Activated T-helper 1 cell treated with anti-CD3 and anti-CD28 coated beads, Interleukin-12 subunit alpha, Interleukin-12 subunit beta, Interleukin-2, Interleukin-4 antibody, amounts not matched to agents 30 ng/mL and 10 ng/mL and 1 ng/mL, durations not matched to agents 14 hours and 24 hours and 36 hours (primary cell): ENCODE data around the gene RC3H2. TPM values are rescaled to one million over a fixed set of nuclear protein-coding genes. Genes with fewer than 3 reads are reported as not detected.
"Not testable (repeated sequence)": the region's sequence is repeated elsewhere in the genome, so short reads cannot be mapped to it uniquely, and the experiment has no call there.

Experiments
- DNase-seq: peaks from one replicate; pipeline ENCODE4 v3.0.0; 2021; ENCODE audit warnings: low spot score
- H3K27ac Mint-ChIP-seq: one replicate; pipeline ENCODE4 v1.8.0; 2021; ENCODE audit warnings: mild to moderate bottlenecking, mixed read lengths
- H3K27me3 Mint-ChIP-seq: one replicate; pipeline ENCODE4 v1.8.0; 2022; ENCODE audit warnings: mild to moderate bottlenecking, moderate library complexity, mixed read lengths; ENCODE audit not compliant: insufficient read depth
- H3K36me3 Mint-ChIP-seq: one replicate; pipeline ENCODE4 v1.8.0; 2021; ENCODE audit warnings: low read depth, mixed read lengths
- H3K4me1 Mint-ChIP-seq: one replicate; pipeline ENCODE4 v1.8.0; 2021; ENCODE audit warnings: low read depth, mixed read lengths
- H3K4me3 Mint-ChIP-seq: one replicate; pipeline ENCODE4 v1.8.0; 2021; ENCODE audit warnings: mild to moderate bottlenecking, moderate library complexity, mixed read lengths
- H3K9me3 Mint-ChIP-seq: one replicate; pipeline ENCODE4 v1.8.0; 2021; ENCODE audit warnings: mixed read lengths
- intact Hi-C: fragments of 100-400 bp; cut with micrococcal nuclease; formaldehyde crosslinking; loops from one replicate; pipeline ENCODE4 v1.15.1; 2024
- total RNA-seq: library from RNA; stranded (reverse); gene quantifications from 2 replicates; pipeline ENCODE4 v1.2.3, GENCODE V29; 2022

The RC3H2 gene
- total RNA-seq, 1 donor from 2014 or later, result 39.8 TPM

GRCh38 chr9:122852085-122852786 lies 52.9 kb downstream of the RC3H2 start:
- intact Hi-C loops, H3K27me3 Mint-ChIP-seq, H3K4me3 Mint-ChIP-seq, DNase-seq, H3K9me3 Mint-ChIP-seq, H3K27ac Mint-ChIP-seq: not testable (repeated sequence)
- Mint-ChIP-seq H3K36me3 (peaks cover 47% of the 10 kb centered on the region), H3K4me1 (peaks cover 19% of the 10 kb centered on the region)

- Mint-ChIP-seq H3K9me3 (no peaks in the 10 kb centered on the region), H3K27me3 (no peaks in the 10 kb centered on the region), H3K4me3 (no peak overlapping the region), H3K36me3 (peaks cover 36% of the 10 kb centered on the region), H3K4me1 (peaks cover 46% of the 10 kb centered on the region), H3K27ac (no peak overlapping the region)
- no peak for DNase-seq
- intact Hi-C loops, result loop anchor here (5.0 kb wide), 1 partner anchor 54 kb away; no protein-coding TSS in a partner anchor
Measured at GRCh38 chr9:122848256-122848943, 56.8 kb downstream of the RC3H2 start.

- Mint-ChIP-seq H3K27me3 (no peaks in the 10 kb centered on the region), H3K4me1 (peaks cover 46% of the 10 kb centered on the region), H3K9me3 (no peaks in the 10 kb centered on the region), H3K27ac (peak overlapping the region; percentile 90), H3K36me3 (peaks cover 38% of the 10 kb centered on the region), H3K4me3 (peak overlapping the region; percentile 28)
- intact Hi-C loops, result loop anchor here (1.0 to 5.0 kb wide), 3 partner anchors 18 to 56 kb away; partner anchors contain the start of gene PDCL
- DNase-seq, result no peak
Measured at GRCh38 chr9:122846371-122846940, 58.7 kb downstream of the RC3H2 start.

- H3K9me3 Mint-ChIP-seq, result no peaks in the 10 kb centered on the region
- H3K36me3 Mint-ChIP-seq, result peaks cover 28% of the 10 kb centered on the region
- intact Hi-C loops, result loop anchor here (5.0 kb wide), 1 partner anchor 57 kb away; no protein-coding TSS in a partner anchor
- H3K27me3 Mint-ChIP-seq, result peaks cover 2% of the 10 kb centered on the region
- DNase-seq, result no peak
- peaks cover 41% of the 10 kb centered on the region for H3K4me1 Mint-ChIP-seq
- no peak overlapping the region for H3K4me3 Mint-ChIP-seq
- no peak overlapping the region for H3K27ac Mint-ChIP-seq
Measured at GRCh38 chr9:122845116-122845515, 60.0 kb downstream of the RC3H2 start.

- peaks cover 24% of the 10 kb centered on the region for H3K36me3 Mint-ChIP-seq
Measured at GRCh38 chr9:122844137-122844536, 61.0 kb downstream of the RC3H2 start.

GRCh38 chr9:122841501-122841900 lies 63.7 kb downstream of the RC3H2 start:
- peaks cover 18% of the 10 kb centered on the region for H3K36me3 Mint-ChIP-seq
- H3K27ac Mint-ChIP-seq, result no peak overlapping the region
- peaks cover 22% of the 10 kb centered on the region for H3K4me1 Mint-ChIP-seq
- intact Hi-C loops, result no loop called here
- H3K27me3 Mint-ChIP-seq, result peaks cover 2% of the 10 kb centered on the region
- no peaks in the 10 kb centered on the region for H3K9me3 Mint-ChIP-seq
- DNase-seq, result no peak
- no peak overlapping the region for H3K4me3 Mint-ChIP-seq

More at GRCh38 chr9:122844137-122844536, 61.0 kb downstream of the RC3H2 start:
- DNase-seq, result no peak
- Mint-ChIP-seq H3K27ac (no peak overlapping the region), H3K27me3 (peaks cover 2% of the 10 kb centered on the region), H3K4me3 (no peak overlapping the region), H3K4me1 (peaks cover 41% of the 10 kb centered on the region), H3K9me3 (no peaks in the 10 kb centered on the region)
- intact Hi-C loops, result no loop called here

- intact Hi-C loops, DNase-seq, H3K9me3 Mint-ChIP-seq, H3K27ac Mint-ChIP-seq, H3K36me3 Mint-ChIP-seq, H3K4me3 Mint-ChIP-seq, H3K27me3 Mint-ChIP-seq: not testable (repeated sequence)
- H3K4me1 Mint-ChIP-seq, result peaks cover 13% of the 10 kb centered on the region
Measured at GRCh38 chr9:122838441-122838840, 66.7 kb downstream of the RC3H2 start.

- H3K4me3 Mint-ChIP-seq, result no peak overlapping the region
- DNase-seq, result no peak
- no peaks in the 10 kb centered on the region for H3K9me3 Mint-ChIP-seq
- H3K36me3 Mint-ChIP-seq, result peaks cover 2% of the 10 kb centered on the region
- intact Hi-C loops, result no loop called here
- H3K4me1 Mint-ChIP-seq, result peaks cover 13% of the 10 kb centered on the region
- H3K27ac Mint-ChIP-seq, result no peak overlapping the region
- peaks cover 2% of the 10 kb centered on the region for H3K27me3 Mint-ChIP-seq
Measured at GRCh38 chr9:122837266-122837850, 67.8 kb downstream of the RC3H2 start.

GRCh38 chr9:122835313-122835731 lies 69.8 kb downstream of the RC3H2 start:
- intact Hi-C loops, result no loop called here
- peaks cover 13% of the 10 kb centered on the region for H3K4me1 Mint-ChIP-seq
- H3K36me3 Mint-ChIP-seq, result peaks cover 2% of the 10 kb centered on the region
- peak overlapping the region; percentile 59 for H3K4me3 Mint-ChIP-seq
- no peaks in the 10 kb centered on the region for H3K9me3 Mint-ChIP-seq
- peak overlapping the region; percentile 32 for H3K27ac Mint-ChIP-seq
- no peak for DNase-seq
- H3K27me3 Mint-ChIP-seq, result no peaks in the 10 kb centered on the region

- Mint-ChIP-seq H3K36me3 (no peaks in the 10 kb centered on the region), H3K9me3 (no peaks in the 10 kb centered on the region), H3K27ac (no peak overlapping the region), H3K27me3 (no peaks in the 10 kb centered on the region), H3K4me3 (no peak overlapping the region), H3K4me1 (peaks cover 15% of the 10 kb centered on the region)
- no peak for DNase-seq
- intact Hi-C loops, result no loop called here
Measured at GRCh38 chr9:122832194-122832593, 73.0 kb downstream of the RC3H2 start.

GRCh38 chr9:122828965-122829284 lies 76.2 kb downstream of the RC3H2 start:
- intact Hi-C loops, result loop anchor here (1.0 to 5.0 kb wide), 11 partner anchors 18 to 736 kb away; partner anchors contain the start of genes MORN5, MRRF, NDUFA8 and RBM18
- Mint-ChIP-seq H3K4me1 (peaks cover 28% of the 10 kb centered on the region), H3K4me3 (peak overlapping the region; percentile 96), H3K27ac (peak overlapping the region; percentile 84)
- H3K27me3 Mint-ChIP-seq, DNase-seq, H3K36me3 Mint-ChIP-seq, H3K9me3 Mint-ChIP-seq: not testable (repeated sequence)

- DNase-seq, result no peak
- Mint-ChIP-seq H3K27me3 (no peaks in the 10 kb centered on the region), H3K4me3 (peak overlapping the region; percentile 96), H3K9me3 (no peaks in the 10 kb centered on the region), H3K36me3 (peaks cover 16% of the 10 kb centered on the region), H3K4me1 (peaks cover 36% of the 10 kb centered on the region), H3K27ac (peak overlapping the region; percentile 84)
- intact Hi-C loops, result loop anchor here (1.0 to 5.0 kb wide), 11 partner anchors 17 to 735 kb away; partner anchors contain the start of genes MORN5, MRRF, NDUFA8 and RBM18
Measured at GRCh38 chr9:122827761-122828093, 77.4 kb downstream of the RC3H2 start.

GRCh38 chr9:122822938-122823337 lies 82.2 kb downstream of the RC3H2 start:
- H3K4me1 Mint-ChIP-seq, result peaks cover 55% of the 10 kb centered on the region
- H3K4me3 Mint-ChIP-seq, result no peak overlapping the region
- intact Hi-C loops, result no loop called here
- no peak for DNase-seq
- peak overlapping the region; percentile 35 for H3K27ac Mint-ChIP-seq
- H3K36me3 Mint-ChIP-seq, result peaks cover 34% of the 10 kb centered on the region
- no peaks in the 10 kb centered on the region for H3K9me3 Mint-ChIP-seq
- no peaks in the 10 kb centered on the region for H3K27me3 Mint-ChIP-seq
